HCT116 (cell line): Measurements from ENCODE around the gene SERINC5. TPM values are rescaled to one million over a fixed set of nuclear protein-coding genes. Genes with fewer than 3 reads are reported as not detected.

Experiments
- ATAC-seq: fragments of 200-7000 bp; cut with Tn5 transposase; 2 replicates; pipeline ENCODE4 v1.9.1; 2020; ENCODE audit warnings: mild to moderate bottlenecking, moderate library complexity
- BruUV-seq: library from RNA; stranded (reverse); fragments of 400-500 nt; replicated peaks from 2 replicates; lab custom pipeline; 2021; lab: Mats Ljungman, UMichigan
- CTCF ChIA-PET: fragments of 300-600 bp; sonication (Branson Sonifier 250); formaldehyde crosslinking; loops from one replicate; lab custom pipeline; 2021; ENCODE audit warnings: antibody characterized with exemption; lab: Charles Lee
- POLR2A ChIA-PET: fragments of 300-600, 350-600 bp; sonication (Branson Sonifier 250); formaldehyde crosslinking; loops from one replicate; lab custom pipeline; 2021; ENCODE audit warnings: antibody characterized with exemption; lab: Charles Lee
- RAD21 ChIA-PET, 2 experiments: fragments of 300-600 bp; sonication (Branson Sonifier 250); formaldehyde crosslinking; loops; one replicate each; lab custom pipeline; 2023; ENCODE audit warnings: low total read pairs in 2 of 2; ENCODE audit not compliant: uncharacterized antibody in 2 of 2, unreplicated experiment in 2 of 2, low non-redundant PET in 1 of 2; lab: Charles Lee
- DNase-seq: peaks from one replicate; pipeline ENCODE4 v3.0.0-alpha.2; 2010; ENCODE audit warnings: low read depth, low spot score
- H2AFZ ChIP-seq: fragments of 200-600 bp; shearing (Covaris generic), sonication (generic); 2 replicates; pipeline ENCODE4 v1.6.1; 2017; ENCODE audit warnings: low read depth, mixed run types, mixed read lengths, antibody characterized with exemption, low read length; ENCODE audit not compliant: poor library complexity, severe bottlenecking
- H3K27ac ChIP-seq: 2 replicates; pipeline ENCODE4 v1.5.1; 2012; ENCODE audit warnings: low read depth, low read length
- H3K27me3 ChIP-seq: fragments of 200-600 bp; sonication (generic); 2 replicates; pipeline ENCODE4 v1.6.1; 2016; ENCODE audit warnings: mixed run types, low read length, mixed read lengths; ENCODE audit not compliant: insufficient read depth
- H3K36me3 ChIP-seq, 2 experiments: fragments of 200-500 bp in 1 of 2; fragments of 200-600 bp in 1 of 2; sonication (Bioruptor generic) in 1 of 2; sonication (generic) in 1 of 2; 2 replicates each; pipeline versions ENCODE4 v1.5.1 to v1.6.1; 2014 to 2016; ENCODE audit warnings: low read length in 2 of 2, inconsistent platforms in 1 of 2, mixed read lengths in 1 of 2, mixed run types in 1 of 2; ENCODE audit not compliant: insufficient read depth in 2 of 2, control insufficient read depth in 1 of 2
- H3K4me1 ChIP-seq, 2 experiments: fragments of 200-600 bp in 1 of 2; sonication (generic) in 1 of 2; 2 replicates each; pipeline versions ENCODE4 v1.5.1 to v1.6.1; 2012 to 2017; ENCODE audit warnings: low read length in 2 of 2, inconsistent platforms in 1 of 2, mild to moderate bottlenecking in 1 of 2, mixed read lengths in 1 of 2, mixed run types in 1 of 2, moderate library complexity in 1 of 2; ENCODE audit not compliant: insufficient read depth in 2 of 2, control insufficient read depth in 1 of 2
- H3K4me2 ChIP-seq: fragments of 200-600 bp; sonication (generic); 2 replicates; pipeline ENCODE4 v1.6.1; 2017; ENCODE audit warnings: mixed run types, low read length, mixed read lengths
- H3K4me3 ChIP-seq, 2 experiments: fragments of 200-600 bp in 1 of 2; sonication (generic) in 1 of 2; replicated peaks in 1 of 2; 2 replicates each; pipeline ENCODE4 v1.5.1; 2011 to 2016; ENCODE audit warnings: low read length in 2 of 2, control low read depth in 1 of 2, low read depth in 1 of 2, mild to moderate bottlenecking in 1 of 2, mixed read lengths in 1 of 2, mixed run types in 1 of 2
- H3K79me2 ChIP-seq: fragments of 200-600 bp; sonication (generic); 2 replicates; pipeline ENCODE4 v1.6.1; 2017; ENCODE audit warnings: mild to moderate bottlenecking, mixed run types, low read length, moderate library complexity, mixed read lengths; ENCODE audit not compliant: insufficient read depth
- H3K9ac ChIP-seq: fragments of 200-600 bp; sonication (generic); 2 replicates; pipeline ENCODE4 v1.6.1; 2016; ENCODE audit warnings: low read length, mixed read lengths
- H3K9me2 ChIP-seq: fragments of 200-600 bp; sonication (generic), shearing (Covaris generic); 2 replicates; pipeline ENCODE4 v1.6.1; 2017; ENCODE audit warnings: mixed run types, mild to moderate bottlenecking, moderate library complexity; ENCODE audit not compliant: insufficient read depth
- H3K9me3 ChIP-seq, 2 experiments: fragments of 200-500 bp in 1 of 2; fragments of 200-600 bp in 1 of 2; sonication (Bioruptor generic) in 1 of 2; sonication (generic) in 1 of 2; 2 replicates each; pipeline ENCODE4 v1.6.1; 2014 to 2017; ENCODE audit warnings: low read length in 2 of 2, mixed read lengths in 2 of 2, inconsistent platforms in 1 of 2, low read depth in 1 of 2, mild to moderate bottlenecking in 1 of 2, mixed run types in 1 of 2, moderate library complexity in 1 of 2; ENCODE audit not compliant: control insufficient read depth in 1 of 2, insufficient read depth in 1 of 2
- H4K20me1 ChIP-seq: fragments of 200-600 bp; sonication (generic), shearing (Covaris generic); 2 replicates; pipeline ENCODE4 v1.6.1; 2017; ENCODE audit warnings: mixed run types, mild to moderate bottlenecking, moderate library complexity; ENCODE audit not compliant: insufficient read depth
- CBX3 ChIP-seq: IDR thresholded peaks from 2 replicates; pipeline ENCODE4 v1.6.1; 2012; ENCODE audit warnings: low read depth
- EGR1 ChIP-seq: IDR thresholded peaks from 2 replicates; pipeline ENCODE4 v1.6.1; 2012; ENCODE audit warnings: low read depth
- ELF1 ChIP-seq: IDR thresholded peaks from 2 replicates; pipeline ENCODE4 v1.6.1; 2012; ENCODE audit warnings: low read depth, borderline replicate concordance
- EZH2phosphoT487 ChIP-seq: fragments of 200-600 bp; IDR thresholded peaks from 2 replicates; pipeline ENCODE4 v1.6.1; 2018; ENCODE audit warnings: antibody characterized with exemption, borderline replicate concordance
- FOSL1 ChIP-seq: IDR thresholded peaks from 2 replicates; pipeline ENCODE4 v1.6.1; 2012; ENCODE audit warnings: low read depth
- MAX ChIP-seq: IDR thresholded peaks from 2 replicates; pipeline ENCODE4 v1.6.1; 2012
- POLR2A ChIP-seq: IDR thresholded peaks from 2 replicates; pipeline ENCODE4 v1.7.0; 2011; ENCODE audit warnings: borderline replicate concordance; ENCODE audit not compliant: insufficient read depth, insufficient read length; ENCODE audit errors: extremely low read depth
- POLR2AphosphoS5 ChIP-seq: IDR thresholded peaks from 2 replicates; pipeline ENCODE4 v1.6.1; 2011; ENCODE audit warnings: mild to moderate bottlenecking, low read depth, low read length, moderate library complexity
- REST ChIP-seq: IDR thresholded peaks from 2 replicates; pipeline ENCODE4 v1.6.1; 2012; ENCODE audit warnings: low read depth
- SIN3A ChIP-seq: IDR thresholded peaks from 2 replicates; pipeline ENCODE4 v1.6.1; 2012; ENCODE audit warnings: low read depth
- SP1 ChIP-seq: IDR thresholded peaks from 2 replicates; pipeline ENCODE4 v1.6.1; 2012; ENCODE audit warnings: low read depth
- YY1 ChIP-seq: IDR thresholded peaks from 2 replicates; pipeline ENCODE4 v1.6.1; 2011; ENCODE audit warnings: low read length, low read depth, moderate library complexity, mild to moderate bottlenecking; ENCODE audit not compliant: insufficient replicate concordance; ENCODE audit errors: extremely low read depth
- ZFX ChIP-seq: fragments of 450-650 bp; IDR thresholded peaks from 2 replicates; pipeline ENCODE4 v1.6.1; 2017
- intact Hi-C: fragments of 100-400 bp; cut with micrococcal nuclease; formaldehyde crosslinking; loops from 2 replicates; pipeline ENCODE4 v1.10.0; 2022
- total RNA-seq: library from RNA; stranded (reverse); gene quantifications from one replicate; pipeline ENCODE4 v1.2.1, GENCODE V29; 2021; ENCODE audit not compliant: unreplicated experiment
- TF ChIP-seq, protein P1 (sequence below), 3 experiments: fragments of 200-600 bp in 1 of 3; sonication (generic) in 1 of 3; IDR thresholded peaks in 2 of 3; conservative IDR thresholded peaks in 1 of 3; 2 replicates each; pipeline ENCODE4 v1.5.1; 2012 to 2017; ENCODE audit warnings: low read depth in 2 of 3, low read length in 2 of 3, antibody characterized with exemption in 1 of 3, borderline replicate concordance in 1 of 3, control low read depth in 1 of 3, mild to moderate bottlenecking in 1 of 3, mixed read lengths in 1 of 3, mixed run types in 1 of 3, moderate library complexity in 1 of 3; ENCODE audit not compliant: insufficient read depth in 1 of 3

Gene SERINC5
- total RNA-seq, 1 experiment from 2014 or later, result 39.3 TPM

GRCh38 chr5:80094236-80094738 lies 161.6 kb downstream of the SERINC5 start:
- Histone ChIP-seq H3K27me3 (no peaks in the 10 kb centered on the region), H2AFZ (no peak overlapping the region), H3K9ac (no peak overlapping the region), H3K4me1 (peaks cover 0 to 4% of the 10 kb centered on the region in 2 experiments; a peak in 1 of 4 replicates), H3K36me3 (no peaks in the 10 kb centered on the region), H3K4me3 (no peak overlapping the region), H3K79me2 (no peaks in the 10 kb centered on the region), H3K4me2 (no peak overlapping the region), H4K20me1 (no peaks in the 10 kb centered on the region), H3K27ac (no peak overlapping the region), H3K9me3 (no peaks in the 10 kb centered on the region), H3K9me2 (no peaks in the 10 kb centered on the region)
- CTCF ChIA-PET, result interaction anchor here (1.1 to 1.3 kb wide), 2 partner anchors 213 to 215 kb away, joined by 3 to 11 read pairs; no protein-coding TSS in a partner anchor
- BruUV-seq, result no TSS peak
- DNase-seq (no peak), ATAC-seq (no peak)
- RAD21 ChIA-PET, result interaction anchor here (0.6 to 1.0 kb wide), 2 partner anchors 123 to 213 kb away, joined by 3 to 4 read pairs; no protein-coding TSS in a partner anchor
- no peak for TF ChIP-seq EZH2phosphoT487
- TF ChIP-seq FOSL1, result no peak
- no peak for TF ChIP-seq EGR1
- TF ChIP-seq ZFX, result no peak
- no peak for TF ChIP-seq POLR2A
- TF ChIP-seq MAX, result no peak
- TF ChIP-seq YY1, result no peak
- TF ChIP-seq, protein P1, sequence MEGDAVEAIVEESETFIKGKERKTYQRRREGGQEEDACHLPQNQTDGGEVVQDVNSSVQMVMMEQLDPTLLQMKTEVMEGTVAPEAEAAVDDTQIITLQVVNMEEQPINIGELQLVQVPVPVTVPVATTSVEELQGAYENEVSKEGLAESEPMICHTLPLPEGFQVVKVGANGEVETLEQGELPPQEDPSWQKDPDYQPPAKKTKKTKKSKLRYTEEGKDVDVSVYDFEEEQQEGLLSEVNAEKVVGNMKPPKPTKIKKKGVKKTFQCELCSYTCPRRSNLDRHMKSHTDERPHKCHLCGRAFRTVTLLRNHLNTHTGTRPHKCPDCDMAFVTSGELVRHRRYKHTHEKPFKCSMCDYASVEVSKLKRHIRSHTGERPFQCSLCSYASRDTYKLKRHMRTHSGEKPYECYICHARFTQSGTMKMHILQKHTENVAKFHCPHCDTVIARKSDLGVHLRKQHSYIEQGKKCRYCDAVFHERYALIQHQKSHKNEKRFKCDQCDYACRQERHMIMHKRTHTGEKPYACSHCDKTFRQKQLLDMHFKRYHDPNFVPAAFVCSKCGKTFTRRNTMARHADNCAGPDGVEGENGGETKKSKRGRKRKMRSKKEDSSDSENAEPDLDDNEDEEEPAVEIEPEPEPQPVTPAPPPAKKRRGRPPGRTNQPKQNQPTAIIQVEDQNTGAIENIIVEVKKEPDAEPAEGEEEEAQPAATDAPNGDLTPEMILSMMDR (IDR thresholded peaks at IDR 0.05 in 2 of 3, conservative IDR thresholded peaks at IDR 0.05 in 1 of 3; ENCODE audit: borderline replicate concordance in 1 of 3, insufficient read depth in 1 of 3, low read depth in 2 of 3, low read length in 2 of 3), result no peak
- no peak for TF ChIP-seq REST
- TF ChIP-seq SP1, result no peak
- no peak for TF ChIP-seq ELF1
- no peak for TF ChIP-seq POLR2AphosphoS5
- TF ChIP-seq CBX3, result no peak
- no peak for TF ChIP-seq SIN3A
- intact Hi-C loops, result loop anchor here (5.0 kb wide), 1 partner anchor 163 kb away; the partner anchor contains the start of gene SERINC5
- POLR2A ChIA-PET, result no interaction called here
